ENCODE measurements around the gene ARHGEF16.

ARHGEF16 gene

DNA sequence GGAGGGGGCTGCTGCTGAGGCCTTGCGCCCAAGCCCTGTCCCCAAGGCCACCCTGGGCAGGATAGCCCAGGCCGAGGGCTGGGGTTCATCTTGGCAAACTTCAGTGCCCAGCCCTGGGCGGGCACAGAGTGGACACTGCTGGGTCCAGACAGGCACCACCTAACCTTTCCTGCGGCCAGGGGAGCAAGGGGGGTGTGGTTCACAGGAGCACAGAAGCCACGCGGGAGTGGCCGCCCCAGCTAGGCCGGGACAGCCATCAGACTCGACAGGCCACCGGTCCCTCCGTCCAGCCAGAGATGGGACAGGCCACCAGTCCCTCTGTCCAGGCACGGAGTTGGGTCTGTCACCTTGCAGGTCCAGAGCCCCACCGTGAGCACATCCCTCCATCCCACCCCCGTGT is 28.9 kb downstream of the ARHGEF16 start:
- H3K27ac ChIP-seq = no peak overlapping the region
- TF ChIP-seq, protein P1, sequence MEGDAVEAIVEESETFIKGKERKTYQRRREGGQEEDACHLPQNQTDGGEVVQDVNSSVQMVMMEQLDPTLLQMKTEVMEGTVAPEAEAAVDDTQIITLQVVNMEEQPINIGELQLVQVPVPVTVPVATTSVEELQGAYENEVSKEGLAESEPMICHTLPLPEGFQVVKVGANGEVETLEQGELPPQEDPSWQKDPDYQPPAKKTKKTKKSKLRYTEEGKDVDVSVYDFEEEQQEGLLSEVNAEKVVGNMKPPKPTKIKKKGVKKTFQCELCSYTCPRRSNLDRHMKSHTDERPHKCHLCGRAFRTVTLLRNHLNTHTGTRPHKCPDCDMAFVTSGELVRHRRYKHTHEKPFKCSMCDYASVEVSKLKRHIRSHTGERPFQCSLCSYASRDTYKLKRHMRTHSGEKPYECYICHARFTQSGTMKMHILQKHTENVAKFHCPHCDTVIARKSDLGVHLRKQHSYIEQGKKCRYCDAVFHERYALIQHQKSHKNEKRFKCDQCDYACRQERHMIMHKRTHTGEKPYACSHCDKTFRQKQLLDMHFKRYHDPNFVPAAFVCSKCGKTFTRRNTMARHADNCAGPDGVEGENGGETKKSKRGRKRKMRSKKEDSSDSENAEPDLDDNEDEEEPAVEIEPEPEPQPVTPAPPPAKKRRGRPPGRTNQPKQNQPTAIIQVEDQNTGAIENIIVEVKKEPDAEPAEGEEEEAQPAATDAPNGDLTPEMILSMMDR (conservative IDR thresholded peaks at IDR 0.05) = no peak

DNA sequence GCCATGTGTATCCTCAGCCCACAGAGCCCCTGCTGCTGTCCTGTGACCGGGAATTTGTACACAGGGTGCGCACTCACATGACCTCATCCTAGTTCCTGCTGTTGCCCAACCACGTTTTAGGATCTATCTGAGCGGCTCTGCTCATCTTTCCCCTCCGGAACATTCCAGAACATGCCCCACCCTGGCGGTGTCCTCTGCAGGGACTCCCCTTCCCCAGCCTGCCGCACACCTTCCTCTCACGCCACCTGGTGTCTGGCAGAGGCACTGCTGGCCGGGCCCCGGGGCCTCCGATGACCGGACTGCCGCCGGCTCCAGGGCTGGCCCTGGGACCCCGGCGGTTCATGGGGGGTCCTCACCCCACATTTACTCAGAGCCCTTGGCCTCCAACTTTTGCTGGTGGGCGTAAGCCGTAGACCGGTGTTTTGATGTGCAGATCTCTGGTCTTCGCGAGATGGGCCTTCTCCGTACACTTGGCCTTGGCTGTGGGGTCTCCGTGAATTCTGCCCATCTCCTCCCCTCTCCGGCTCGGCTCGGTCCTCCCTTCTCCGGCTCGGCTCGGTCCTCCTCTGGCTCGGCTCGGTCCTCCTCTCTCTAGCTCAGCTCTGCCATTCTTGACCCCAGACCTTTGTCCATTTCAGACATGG is 29.5 kb downstream of the ARHGEF16 start:
- no peak overlapping the region for H3K27ac ChIP-seq
- TF ChIP-seq, protein P1 (conservative IDR thresholded peaks at IDR 0.05) = peak; percentile 95

DNA sequence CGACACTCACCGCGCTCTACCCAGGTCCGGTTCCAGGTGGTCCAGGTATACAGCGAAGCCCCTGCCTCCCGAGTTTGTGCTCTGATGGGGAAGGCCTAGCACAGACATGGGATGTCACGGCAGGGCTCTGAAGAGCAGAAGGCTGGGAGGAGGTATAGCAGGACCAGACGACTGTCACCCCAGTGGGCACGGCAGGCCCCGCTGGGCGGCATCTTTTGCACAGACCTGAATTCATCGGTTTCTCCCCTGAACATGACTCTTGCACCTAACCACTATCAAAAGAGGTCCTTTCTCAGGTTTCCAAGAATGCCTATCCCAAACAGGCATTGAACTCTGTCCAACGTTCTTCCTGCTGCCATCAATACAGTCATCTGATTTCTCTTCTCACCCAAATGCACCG is 30.6 kb downstream of the ARHGEF16 start:
- H3K27ac ChIP-seq = no peak overlapping the region
- TF ChIP-seq, protein P1 (conservative IDR thresholded peaks at IDR 0.05) = no peak

DNA sequence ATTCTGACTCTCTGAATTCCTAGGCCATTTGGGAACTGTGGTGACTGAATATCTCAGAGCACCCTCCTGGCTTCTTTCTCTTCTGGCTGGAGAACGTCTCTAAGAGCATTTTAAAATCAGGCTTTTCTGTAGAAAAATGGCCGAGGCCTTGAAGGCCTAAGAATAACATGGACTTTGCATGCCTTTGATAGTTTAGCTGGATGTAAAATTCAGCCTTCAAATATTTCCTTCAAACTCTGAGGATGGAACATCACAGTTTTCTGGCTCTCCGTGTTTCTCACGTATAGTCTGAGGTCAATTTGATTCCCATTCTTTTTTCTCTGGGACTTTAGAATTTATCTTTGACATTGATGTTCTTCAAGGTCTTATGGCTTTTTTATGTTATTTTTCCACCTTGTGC is 34.0 kb downstream of the ARHGEF16 start:
- TF ChIP-seq, protein P1 (conservative IDR thresholded peaks at IDR 0.05) = no peak

DNA sequence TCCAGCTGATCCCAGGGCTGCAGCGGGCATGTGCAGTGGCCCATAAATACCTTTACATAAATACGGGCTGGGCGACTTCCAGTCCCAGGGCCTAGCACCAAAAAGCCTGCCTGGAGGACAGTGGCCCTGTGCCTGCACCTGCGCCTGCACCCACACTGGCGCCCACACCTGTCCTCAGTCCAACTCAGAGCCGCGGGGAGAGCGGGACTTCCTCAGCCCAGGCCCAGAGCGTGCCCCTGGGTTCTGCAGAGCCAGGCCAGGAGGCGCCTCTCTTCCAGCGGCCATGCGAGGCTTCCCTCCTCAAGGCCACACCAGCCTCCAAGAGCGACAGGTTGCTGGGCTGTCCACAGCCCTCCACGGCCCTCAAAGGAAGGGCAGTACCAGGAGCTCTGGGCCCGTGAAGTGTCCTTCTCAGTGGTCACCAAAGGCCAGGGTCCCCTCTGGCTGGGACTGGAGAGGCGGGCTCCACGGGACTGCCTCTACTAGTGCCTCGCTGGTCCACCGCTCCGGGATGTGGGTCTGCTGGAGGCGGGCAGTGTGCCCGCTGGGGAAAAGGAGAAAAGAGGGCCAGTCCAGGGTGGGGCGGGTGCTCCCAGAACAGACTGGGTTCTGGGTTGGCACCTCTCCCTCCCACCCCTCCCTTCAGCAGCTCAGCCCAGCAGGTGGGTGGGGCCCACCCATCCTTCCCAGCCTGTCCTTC is 35.7 kb downstream of the ARHGEF16 start:
- TF ChIP-seq, protein P1 (conservative IDR thresholded peaks at IDR 0.05) = no peak

More for the DNA sequence above, 34.0 kb downstream of the ARHGEF16 start:
- no peak overlapping the region for H3K27ac ChIP-seq

DNA sequence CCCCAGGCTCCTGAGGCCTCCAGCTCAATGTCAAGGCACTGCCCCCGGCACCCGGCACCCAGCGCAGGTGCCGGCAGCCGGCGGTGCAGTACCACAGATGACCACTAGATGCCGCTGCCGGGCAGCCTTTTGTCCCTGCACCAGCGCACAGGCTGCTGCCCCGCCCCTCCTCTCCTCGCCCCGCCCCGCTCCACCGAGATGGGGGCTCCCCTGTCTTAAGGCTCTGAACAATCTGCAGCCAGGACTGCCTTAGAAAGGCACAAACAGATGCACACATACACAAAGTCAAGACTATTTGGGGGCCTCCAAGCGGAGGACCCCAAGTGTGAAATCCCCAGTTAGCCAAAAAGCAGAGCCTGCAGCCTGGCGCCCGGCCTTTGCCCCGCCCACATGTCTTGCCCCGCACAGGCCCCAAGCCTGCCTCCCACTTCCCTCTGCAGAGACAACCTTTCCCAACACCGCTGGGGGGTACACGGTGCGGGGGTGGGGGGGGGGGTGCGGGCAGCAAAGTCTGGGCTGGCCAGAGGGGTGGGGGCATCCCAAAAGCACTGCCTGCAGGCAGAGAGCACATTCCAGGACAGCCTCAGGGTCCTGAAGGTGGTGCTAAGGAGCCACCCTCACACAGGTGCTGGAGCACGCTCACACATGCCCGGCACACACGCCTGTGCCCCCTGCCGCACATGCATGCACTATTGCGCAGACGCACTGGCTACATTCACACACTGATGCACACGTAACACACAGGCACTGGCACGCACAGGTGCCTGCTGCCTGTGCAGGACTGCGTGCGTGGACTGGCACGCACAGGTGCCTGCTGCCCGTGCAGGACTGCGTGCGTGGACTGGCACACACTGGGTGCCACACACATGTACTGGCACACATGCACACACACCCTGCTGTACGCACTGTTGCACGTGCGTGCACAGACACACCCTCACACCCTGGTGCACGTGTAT is 37.1 kb downstream of the ARHGEF16 start:
- TF ChIP-seq, protein P1 (conservative IDR thresholded peaks at IDR 0.05) = peak; percentile 99
- peak overlapping the region; percentile 25; the same call in 1 of the 2 replicates for H3K27ac ChIP-seq

More for the DNA sequence above, 35.7 kb downstream of the ARHGEF16 start:
- H3K27ac ChIP-seq = no peak overlapping the region; the same call in 1 of the 2 replicates
